ENCODE data around the gene RNASET2. TPM values are rescaled to one million over a fixed set of nuclear protein-coding genes. Genes with fewer than 3 reads are reported as not detected.
A peak's percentile ranks its signal among the peaks of the same experiment; 100 is the strongest.

The RNASET2 gene
- total and polyA plus RNA-seq, 10 of the 15 experiments (the other 5 are each of a cell fraction or from before 2014, with no cell fraction given): 5.5 to 225 (median 50.2) TPM

DNA sequence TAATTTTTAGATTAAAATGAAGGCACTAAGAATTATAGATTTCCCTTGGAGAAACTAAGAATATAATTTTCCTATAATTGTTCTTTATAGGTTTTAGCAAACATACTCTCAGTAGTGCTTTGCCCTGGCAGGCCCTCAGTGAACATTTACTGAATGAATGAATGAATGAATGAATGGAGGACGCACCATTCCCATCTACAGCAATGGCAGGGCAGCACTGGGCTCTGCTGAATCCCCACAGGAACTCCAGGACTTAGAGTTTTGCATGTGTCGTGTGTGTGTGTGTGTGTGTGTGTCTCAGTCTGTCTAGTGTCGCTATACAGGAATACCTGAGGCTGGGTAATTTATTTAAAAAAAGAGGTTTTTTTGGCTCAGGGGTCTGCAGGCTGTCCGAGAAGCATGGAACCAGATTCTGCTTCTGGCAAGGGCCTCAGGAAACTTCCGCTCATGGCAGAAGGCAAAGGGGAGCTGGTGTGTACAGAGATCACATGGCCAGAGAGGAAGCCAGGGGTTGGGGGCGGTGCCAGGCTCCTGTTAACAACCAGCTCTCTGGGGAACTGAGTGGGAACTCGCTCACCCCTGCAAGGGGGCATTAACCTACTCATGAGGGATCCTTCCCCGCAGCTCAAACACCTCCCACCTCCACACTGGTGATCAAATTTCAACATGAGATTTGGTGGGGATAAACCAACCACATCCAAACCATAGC lies 20.1 kb downstream of the RNASET2 start:
- H3K9ac ChIP-seq (ENCODE audit: control insufficient read depth, insufficient read depth, low read length): no peak overlapping the region
- ChIA-PET SMC1A (ENCODE audit: uncharacterized antibody, unreplicated experiment) (interaction anchor here (0.8 to 2.0 kb wide), 11 partner anchors 15 to 205 kb away, joined by 3 to 6 read pairs (median 3); no protein-coding TSS in a partner anchor), POLR2A (interaction anchor here (1.4 kb wide), 1 partner anchor 17 kb away, joined by 5 read pairs; no protein-coding TSS in a partner anchor), CTCF (interaction anchor here (1.0 to 3.0 kb wide), 5 partner anchors 15 to 162 kb away, joined by 4 to 15 read pairs (median 6); no protein-coding TSS in a partner anchor), RAD21 (ENCODE audit: unreplicated experiment) (interaction anchor here (1.1 to 1.2 kb wide), 3 partner anchors 14 to 136 kb away, joined by 3 to 4 read pairs (median 3); no protein-coding TSS in a partner anchor)
- no peaks in the 10 kb centered on the region for H3K9me3 ChIP-seq (replicated peaks; ENCODE audit: control insufficient read depth, insufficient read depth, low read length)
- no peaks in the 10 kb centered on the region for H3K4me1 ChIP-seq (ENCODE audit: control insufficient read depth, insufficient read depth, low read length)
- WGBS (ENCODE audit: insufficient coverage, insufficient replicate concordance, low lambda C conversion rate, missing lambda C conversion rate): 67% methylated on average over 8 of the region's 8 CpGs
- FAIRE-seq (no peak), ATAC-seq (peak; percentile 52), DNase-seq (ENCODE audit: low read depth, low spot score) (no peak)
- peaks cover 37 to 76% of the 10 kb centered on the region in 2 experiments for H3K36me3 ChIP-seq (ENCODE audit: control insufficient read depth in 2 of 2, insufficient read depth in 2 of 2, low read length in 1 of 2)
- no TSS peak for BruUV-seq (replicated peaks)
- no peak overlapping the region for H3K4me2 ChIP-seq (ENCODE audit: control insufficient read depth, insufficient read depth)
- no peaks in the 10 kb centered on the region for H3K27me3 ChIP-seq (replicated peaks in 1 of 2; ENCODE audit: control insufficient read depth in 2 of 2, insufficient read depth in 2 of 2, low read length in 1 of 2)
- in situ Hi-C loops (cut with MboI) (no loop called here), intact Hi-C loops (cut with micrococcal nuclease; ENCODE audit: unreplicated experiment) (no loop called here)
- no peak overlapping the region for H3K27ac ChIP-seq (ENCODE audit: control insufficient read depth, insufficient read depth)
- H3K4me3 ChIP-seq: no peak overlapping the region
- H3K79me2 ChIP-seq (ENCODE audit: control insufficient read depth, insufficient read depth, low read length): no peaks in the 10 kb centered on the region
- TF ChIP-seq ZNF24 (IDR thresholded peaks at IDR 0.05) (peak; percentile 89), RAD51 (IDR thresholded peaks at IDR 0.05) (peak; percentile 31; the same call in 1 of the 2 replicates), MEF2B (IDR thresholded peaks at IDR 0.05; ENCODE audit: partially characterized antibody, poor library complexity, severe bottlenecking) (peak; percentile 28), BRCA1 (IDR thresholded peaks at IDR 0.05; ENCODE audit: low read depth, low read length) (no peak)
- TF ChIP-seq, protein P1, sequence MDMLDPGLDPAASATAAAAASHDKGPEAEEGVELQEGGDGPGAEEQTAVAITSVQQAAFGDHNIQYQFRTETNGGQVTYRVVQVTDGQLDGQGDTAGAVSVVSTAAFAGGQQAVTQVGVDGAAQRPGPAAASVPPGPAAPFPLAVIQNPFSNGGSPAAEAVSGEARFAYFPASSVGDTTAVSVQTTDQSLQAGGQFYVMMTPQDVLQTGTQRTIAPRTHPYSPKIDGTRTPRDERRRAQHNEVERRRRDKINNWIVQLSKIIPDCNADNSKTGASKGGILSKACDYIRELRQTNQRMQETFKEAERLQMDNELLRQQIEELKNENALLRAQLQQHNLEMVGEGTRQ (IDR thresholded peaks at IDR 0.05; ENCODE audit: borderline replicate concordance, low read depth, low read length): no peak
- H4K20me1 ChIP-seq (ENCODE audit: control insufficient read depth, insufficient read depth): no peaks in the 10 kb centered on the region
- no peak overlapping the region for H2AFZ ChIP-seq (ENCODE audit: control insufficient read depth, low read depth, low read length)

Data from GM12878 (cell line).